ENCODE results near the gene ANK3.

DNA sequence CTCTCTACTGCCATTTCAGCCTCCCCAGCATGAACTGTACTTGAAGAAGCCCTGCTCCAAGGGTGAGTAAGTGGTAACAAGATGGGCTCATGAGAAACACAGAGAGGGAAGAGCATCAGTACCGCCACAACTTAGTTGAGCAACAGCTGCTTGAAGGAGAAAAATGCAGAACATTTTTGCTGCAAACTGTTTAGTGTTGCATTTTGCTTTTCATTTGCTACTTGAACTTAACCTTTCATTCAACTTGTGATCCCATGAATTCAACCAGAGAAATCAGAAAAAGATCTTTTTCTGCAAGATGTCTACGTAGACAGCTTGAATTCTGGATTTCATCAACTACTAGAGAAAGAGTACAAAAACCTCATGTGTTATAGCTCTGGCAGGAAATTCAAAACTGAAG is 40.7 kb downstream of the ANK3 start:
- TF ChIP-seq, protein P1, sequence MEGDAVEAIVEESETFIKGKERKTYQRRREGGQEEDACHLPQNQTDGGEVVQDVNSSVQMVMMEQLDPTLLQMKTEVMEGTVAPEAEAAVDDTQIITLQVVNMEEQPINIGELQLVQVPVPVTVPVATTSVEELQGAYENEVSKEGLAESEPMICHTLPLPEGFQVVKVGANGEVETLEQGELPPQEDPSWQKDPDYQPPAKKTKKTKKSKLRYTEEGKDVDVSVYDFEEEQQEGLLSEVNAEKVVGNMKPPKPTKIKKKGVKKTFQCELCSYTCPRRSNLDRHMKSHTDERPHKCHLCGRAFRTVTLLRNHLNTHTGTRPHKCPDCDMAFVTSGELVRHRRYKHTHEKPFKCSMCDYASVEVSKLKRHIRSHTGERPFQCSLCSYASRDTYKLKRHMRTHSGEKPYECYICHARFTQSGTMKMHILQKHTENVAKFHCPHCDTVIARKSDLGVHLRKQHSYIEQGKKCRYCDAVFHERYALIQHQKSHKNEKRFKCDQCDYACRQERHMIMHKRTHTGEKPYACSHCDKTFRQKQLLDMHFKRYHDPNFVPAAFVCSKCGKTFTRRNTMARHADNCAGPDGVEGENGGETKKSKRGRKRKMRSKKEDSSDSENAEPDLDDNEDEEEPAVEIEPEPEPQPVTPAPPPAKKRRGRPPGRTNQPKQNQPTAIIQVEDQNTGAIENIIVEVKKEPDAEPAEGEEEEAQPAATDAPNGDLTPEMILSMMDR (IDR thresholded peaks at IDR 0.05) = no peak
- TF ChIP-seq POLR2A (IDR thresholded peaks at IDR 0.05) = no peak
